GM19238 (cell line): ENCODE results near the gene ZNF385B.

Experiments
- DNase-seq: peaks from one replicate; pipeline ENCODE4 v3.0.0; 2011; ENCODE audit warnings: low spot score; ENCODE audit not compliant: insufficient read length

ZNF385B gene

GRCh38 chr2:179686069-179686468 lies 175.3 kb downstream of the ZNF385B start:
- no peak for DNase-seq

- no peak for DNase-seq
Observed at GRCh38 chr2:179685146-179685545, 176.3 kb downstream of the ZNF385B start.

- DNase-seq: no peak
Observed at GRCh38 chr2:179682756-179683155, 178.7 kb downstream of the ZNF385B start.

- no peak for DNase-seq
Observed at GRCh38 chr2:179677746-179678505, 183.5 kb downstream of the ZNF385B start.

GRCh38 chr2:179677077-179677688 lies 184.2 kb downstream of the ZNF385B start:
- no peak for DNase-seq

GRCh38 chr2:179675435-179675834 lies 186.0 kb downstream of the ZNF385B start:
- DNase-seq: no peak

GRCh38 chr2:179671043-179671981 lies 190.1 kb downstream of the ZNF385B start:
- DNase-seq: no peak

- DNase-seq: no peak
Observed at GRCh38 chr2:179669196-179669595, 192.2 kb downstream of the ZNF385B start.

- DNase-seq: no peak
Observed at GRCh38 chr2:179664972-179665812, 196.2 kb downstream of the ZNF385B start.

- no peak for DNase-seq
Observed at GRCh38 chr2:179661986-179662385, 199.4 kb downstream of the ZNF385B start.

- no peak for DNase-seq
Observed at GRCh38 chr2:179657068-179657595, 204.3 kb downstream of the ZNF385B start.

GRCh38 chr2:179655627-179656026 lies 205.8 kb downstream of the ZNF385B start:
- no peak for DNase-seq

- DNase-seq: no peak
Observed at GRCh38 chr2:179654806-179655205, 206.6 kb downstream of the ZNF385B start.

- no peak for DNase-seq
Observed at GRCh38 chr2:179652296-179652695, 209.1 kb downstream of the ZNF385B start.

- DNase-seq: no peak
Observed at GRCh38 chr2:179650420-179650819, 211.0 kb downstream of the ZNF385B start.

- no peak for DNase-seq
Observed at GRCh38 chr2:179646862-179647587, 214.4 kb downstream of the ZNF385B start.

GRCh38 chr2:179646173-179646769 lies 215.1 kb downstream of the ZNF385B start:
- DNase-seq: no peak

- no peak for DNase-seq
Observed at GRCh38 chr2:179645047-179645446, 216.4 kb downstream of the ZNF385B start.

GRCh38 chr2:179642462-179642861 lies 218.9 kb downstream of the ZNF385B start:
- no peak for DNase-seq

GRCh38 chr2:179636995-179637394 lies 224.4 kb downstream of the ZNF385B start:
- DNase-seq: no peak
